H1 (cell line): ENCODE data around the gene ESCO1. TPM values are rescaled to one million over a fixed set of nuclear protein-coding genes. Genes with fewer than 3 reads are reported as not detected.

Experiments
- CTCF ChIA-PET: fragments of 300-600 bp; sonication (Branson Sonifier 250); formaldehyde crosslinking; loops from one replicate; lab custom pipeline; 2021; ENCODE audit not compliant: partially characterized antibody; lab: Charles Lee
- POLR2A ChIA-PET: fragments of 300-600 bp; sonication (Branson Sonifier 250); formaldehyde crosslinking; loops from one replicate; lab custom pipeline; 2021; ENCODE audit warnings: inconsistent platforms; ENCODE audit not compliant: partially characterized antibody; lab: Charles Lee
- DNase-seq, 2 experiments: peaks; one replicate each; pipeline versions ENCODE4 v3.0.0 to v3.0.0-alpha.2; 2010 to 2022; ENCODE audit warnings: low spot score in 2 of 2, low read depth in 1 of 2, mixed read lengths in 1 of 2
- FAIRE-seq: peaks from 2 replicates; lab custom pipeline; 2011; peaks lifted over from hg19 to GRCh38; lab: Jason Lieb, UNC
- H2AFZ ChIP-seq: 2 replicates; pipeline ENCODE4 v1.8.1; 2012; ENCODE audit warnings: low read length, inconsistent platforms
- H2AK5ac ChIP-seq: 2 replicates; pipeline ENCODE4 v1.6.1; 2013; ENCODE audit warnings: low read depth, low read length
- H2BK120ac ChIP-seq: replicated peaks from 2 replicates; pipeline ENCODE3; 2013; ENCODE audit warnings: low read depth, low read length, inconsistent platforms
- H2BK12ac ChIP-seq: 2 replicates; pipeline ENCODE4 v1.6.1; 2013; ENCODE audit warnings: low read depth, low read length
- H2BK15ac ChIP-seq: 2 replicates; pipeline ENCODE4 v1.6.1; 2013; ENCODE audit warnings: low read length
- H2BK20ac ChIP-seq: 2 replicates; pipeline ENCODE4 v1.6.1; 2013; ENCODE audit warnings: low read length
- H2BK5ac ChIP-seq: 2 replicates; pipeline ENCODE4 v1.6.1; 2013; ENCODE audit warnings: low read depth, low read length
- H3K14ac ChIP-seq: 2 replicates; pipeline ENCODE4 v1.6.1; 2013; ENCODE audit warnings: inconsistent platforms; ENCODE audit not compliant: insufficient read length
- H3K18ac ChIP-seq: 2 replicates; pipeline ENCODE4 v1.6.1; 2013; ENCODE audit warnings: low read length; ENCODE audit errors: extremely low read depth
- H3K23ac ChIP-seq: 2 replicates; pipeline ENCODE4 v1.6.1; 2013; ENCODE audit warnings: inconsistent platforms; ENCODE audit not compliant: insufficient read length
- H3K23me2 ChIP-seq: 2 replicates; pipeline ENCODE4 v1.6.1; 2013; ENCODE audit warnings: low read depth, low read length
- H3K27ac ChIP-seq: 2 replicates; pipeline ENCODE4 v1.6.1; 2011; ENCODE audit warnings: low read depth, low read length, inconsistent platforms
- H3K27me3 ChIP-seq, 4 experiments: replicated peaks in 1 of 4; 1 replicate in 1 of 4; 2 replicates in 3 of 4; pipeline versions ENCODE4 v1.6.1 to v1.8.1; 2011 to 2013; ENCODE audit warnings: low read length in 3 of 4, mild to moderate bottlenecking in 3 of 4, inconsistent platforms in 2 of 4, mixed read lengths in 2 of 4, moderate library complexity in 1 of 4; ENCODE audit not compliant: control insufficient read depth in 3 of 4, insufficient read depth in 3 of 4; ENCODE audit errors: extremely low read depth in 1 of 4
- H3K36me3 ChIP-seq, 4 experiments: 2 replicates each; pipeline versions ENCODE4 v1.6.1 to v1.8.1; 2011 to 2013; ENCODE audit warnings: mild to moderate bottlenecking in 4 of 4, low read length in 3 of 4, moderate library complexity in 2 of 4, control low read depth in 1 of 4, inconsistent platforms in 1 of 4; ENCODE audit not compliant: insufficient read depth in 4 of 4, control insufficient read depth in 2 of 4
- H3K4ac ChIP-seq: replicated peaks from 2 replicates; pipeline ENCODE3; 2013; ENCODE audit warnings: low read length, low read depth, mixed read lengths, inconsistent platforms; ENCODE audit not compliant: insufficient read length
- H3K4me1 ChIP-seq, 4 experiments: replicated peaks in 1 of 4; 1 replicate in 1 of 4; 2 replicates in 3 of 4; pipeline versions ENCODE4 v1.6.1 to v1.8.1; 2011 to 2013; ENCODE audit warnings: low read length in 3 of 4, inconsistent platforms in 2 of 4, mixed read lengths in 1 of 4; ENCODE audit not compliant: insufficient read depth in 4 of 4, control insufficient read depth in 3 of 4
- H3K4me2 ChIP-seq, 2 experiments: 2 replicates each; pipeline versions ENCODE4 v1.6.1 to v1.8.1; 2011 to 2013; ENCODE audit warnings: low read depth in 2 of 2, low read length in 2 of 2, control low read depth in 1 of 2, inconsistent platforms in 1 of 2, mild to moderate bottlenecking in 1 of 2; ENCODE audit not compliant: insufficient read depth in 1 of 2
- H3K4me3 ChIP-seq, 4 experiments: fragments of 200-600, 300-600 bp in 1 of 4; sonication (generic), shearing (Covaris generic), sonication (Bioruptor Twin) in 1 of 4; 2 replicates each; pipeline versions ENCODE4 v1.5.1 to v1.8.1; 2011 to 2016; ENCODE audit warnings: low read length in 4 of 4, low read depth in 3 of 4, control low read depth in 2 of 4, inconsistent platforms in 2 of 4, mild to moderate bottlenecking in 2 of 4, mixed read lengths in 1 of 4, moderate library complexity in 1 of 4; ENCODE audit not compliant: insufficient read depth in 2 of 4; ENCODE audit errors: extremely low read depth in 1 of 4
- H3K56ac ChIP-seq: replicated peaks from 2 replicates; pipeline ENCODE3; 2013; ENCODE audit warnings: low read depth, mild to moderate bottlenecking, mixed read lengths, low read length, inconsistent platforms; ENCODE audit not compliant: insufficient read length
- H3K79me1 ChIP-seq: 2 replicates; pipeline ENCODE4 v1.6.1; 2013; ENCODE audit warnings: low read depth, low read length, control low read depth
- H3K79me2 ChIP-seq, 2 experiments: 2 replicates each; pipeline versions ENCODE4 v1.6.1 to v1.8.1; 2012 to 2013; ENCODE audit warnings: low read length in 2 of 2, mild to moderate bottlenecking in 2 of 2, inconsistent platforms in 1 of 2; ENCODE audit not compliant: insufficient read depth in 2 of 2, control insufficient read depth in 1 of 2
- H3K9ac ChIP-seq, 4 experiments: replicated peaks in 1 of 4; 1 replicate in 1 of 4; 2 replicates in 3 of 4; pipeline versions ENCODE4 v1.6.1 to v1.8.1; 2011 to 2013; ENCODE audit warnings: low read depth in 3 of 4, low read length in 3 of 4, control low read depth in 2 of 4, mild to moderate bottlenecking in 2 of 4, moderate library complexity in 2 of 4, inconsistent platforms in 1 of 4; ENCODE audit errors: extremely low read depth in 1 of 4
- H3K9me3 ChIP-seq, 2 experiments: 2 replicates each; pipeline versions ENCODE4 v1.6.1 to v1.8.1; 2012 to 2013; ENCODE audit warnings: mild to moderate bottlenecking in 2 of 2, moderate library complexity in 2 of 2, control low read depth in 1 of 2, inconsistent platforms in 1 of 2, low read depth in 1 of 2, low read length in 1 of 2, mixed read lengths in 1 of 2; ENCODE audit not compliant: insufficient read depth in 2 of 2
- H4K20me1 ChIP-seq, 2 experiments: replicated peaks in 1 of 2; 2 replicates each; pipeline versions ENCODE3 to v1.8.1; 2011 to 2013; ENCODE audit warnings: inconsistent platforms in 2 of 2, low read length in 2 of 2, mild to moderate bottlenecking in 1 of 2; ENCODE audit not compliant: insufficient read depth in 2 of 2, control insufficient read depth in 1 of 2
- H4K5ac ChIP-seq: 2 replicates; pipeline ENCODE4 v1.6.1; 2013; ENCODE audit warnings: low read length, low read depth, mixed read lengths, inconsistent platforms; ENCODE audit not compliant: insufficient read length
- H4K8ac ChIP-seq: 2 replicates; pipeline ENCODE4 v1.8.0; 2013; ENCODE audit warnings: mild to moderate bottlenecking, moderate library complexity, low read length, inconsistent platforms; ENCODE audit not compliant: insufficient read depth; ENCODE audit errors: extremely low read depth
- H4K91ac ChIP-seq: replicated peaks from 2 replicates; pipeline ENCODE3; 2013; ENCODE audit warnings: low read length, mixed read lengths, inconsistent platforms; ENCODE audit not compliant: insufficient read length
- HDAC6 ChIP-seq: IDR thresholded peaks from one replicate; pipeline ENCODE4 v1.7.1; 2012; ENCODE audit warnings: low read depth, mild to moderate bottlenecking, inconsistent platforms, low read length, moderate library complexity
- JUND ChIP-seq: IDR thresholded peaks from 2 replicates; pipeline ENCODE4 v1.6.1; 2011; ENCODE audit warnings: mild to moderate bottlenecking, improper control_type of control experiment, low read length
- RFX5 ChIP-seq: IDR thresholded peaks from 2 replicates; pipeline ENCODE4 v1.6.1; 2011; ENCODE audit warnings: low read depth, low read length, improper control_type of control experiment, borderline replicate concordance
- TEAD4 ChIP-seq: IDR thresholded peaks from 2 replicates; pipeline ENCODE4 v1.6.1; 2012; ENCODE audit warnings: low read depth, low read length, inconsistent platforms, mixed read lengths
- WGBS, 2 experiments: shearing (Covaris generic) in 1 of 2; methylation state at CpG; one replicate each; pipeline versions ENCODE4 v1.1.6 to v1.1.7; 2013 to 2015; ENCODE audit warnings: low lambda C conversion rate in 2 of 2, mixed read lengths in 2 of 2, inconsistent platforms in 1 of 2, low coverage in 1 of 2, missing lambda C conversion rate in 1 of 2; ENCODE audit not compliant: insufficient replicate concordance in 2 of 2, insufficient coverage in 1 of 2, insufficient read length in 1 of 2; ENCODE audit errors: extremely low coverage in 1 of 2, missing lambda C conversion rate in 1 of 2; 5-methylcytosine and 5-hydroxymethylcytosine counted together
- polyA plus RNA-seq, 7 experiments: library from polyadenylated mRNA; depleted of rRNA in 3 of 7; stranded (reverse) in 5 of 7; unstranded in 2 of 7; fragments of >200 nt in 5 of 7; fragments of 200-250 nt in 2 of 7; gene quantifications; 1 replicate in 5 of 7; 2 replicates in 1 of 7; 4 replicates in 1 of 7; pipeline versions ENCODE4 v1.2.1 to v1.2.3, GENCODE V29; 2011 to 2013; ENCODE audit warnings: missing spikeins in 2 of 7, mixed read lengths in 2 of 7
- total RNA-seq: library from RNA; stranded (reverse); fragmentation: NEBNext Ultra II Directional; extraction: Animal tissue kit (Norgen Biotek cat#: 25700); gene quantifications from 2 replicates; pipeline ENCODE4 v1.2.1, GENCODE V29; 2021
- TF ChIP-seq, protein P1 (sequence below): IDR thresholded peaks from 2 replicates; pipeline ENCODE4 v1.6.1; 2012; ENCODE audit warnings: low read length, inconsistent platforms

ESCO1 gene
- total and polyA plus RNA-seq, 2 of the 8 experiments (the other 6 are each of a cell fraction or from before 2014, with no cell fraction given), result 5.8 to 48.3 TPM

DNA sequence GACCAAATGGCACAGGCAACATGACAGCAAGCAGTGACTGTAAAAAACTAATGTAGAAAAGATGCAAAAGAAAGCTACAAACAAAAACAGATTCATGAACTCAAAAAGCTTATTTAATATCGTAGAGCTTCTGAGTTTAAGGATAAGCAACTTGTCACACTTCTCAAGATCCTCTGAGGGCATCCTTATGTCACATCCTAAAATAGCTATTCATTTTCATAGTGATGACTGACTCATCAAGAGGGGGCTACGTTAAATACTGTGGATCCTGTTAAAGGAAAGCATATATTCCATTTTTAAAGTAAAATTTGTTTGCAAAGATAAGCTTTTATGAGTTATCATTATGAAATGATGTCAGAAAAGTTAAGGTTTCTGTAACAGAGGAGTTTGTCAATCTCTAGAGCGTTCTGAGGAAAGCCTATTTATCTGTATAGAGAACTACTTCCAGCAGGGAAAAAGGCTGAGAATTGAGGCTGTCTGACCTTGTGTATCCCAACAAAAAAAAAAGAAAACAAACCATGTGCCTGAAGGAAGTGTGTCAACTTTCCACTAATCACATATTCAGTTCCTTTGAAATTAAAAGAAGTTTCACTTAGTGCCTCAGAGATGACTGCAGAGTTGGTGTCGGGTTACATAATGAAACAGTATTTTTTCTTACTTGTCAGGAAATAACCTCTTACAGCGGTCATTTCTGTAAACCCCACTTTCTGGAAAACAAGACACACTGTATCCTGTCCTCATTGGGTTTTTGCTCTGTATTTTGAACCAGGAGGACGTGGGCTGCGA lies 115.5 kb downstream of the ESCO1 start:
- no peak overlapping the region for H4K8ac ChIP-seq
- H3K4me1 ChIP-seq, result no peaks in the 10 kb centered on the region; a peak in 2 of 7 replicates
- no peak overlapping the region for H3K18ac ChIP-seq
- H4K5ac ChIP-seq, result no peak overlapping the region
- no peak overlapping the region for H2BK5ac ChIP-seq
- H3K4me3 ChIP-seq, result no peak overlapping the region
- H3K79me2 ChIP-seq, result no peaks in the 10 kb centered on the region
- no peaks in the 10 kb centered on the region for H3K9me3 ChIP-seq
- no peak overlapping the region for H2BK15ac ChIP-seq
- POLR2A ChIA-PET, result interaction anchor here (1.2 kb wide), 1 partner anchor 127 kb away, joined by 4 read pairs; the partner anchor contains the start of gene SNRPD1
- no peak overlapping the region for H3K56ac ChIP-seq
- no peaks in the 10 kb centered on the region for H3K23me2 ChIP-seq
- no peak overlapping the region for H3K4ac ChIP-seq
- no peak overlapping the region for H2BK20ac ChIP-seq
- no peak overlapping the region for H3K14ac ChIP-seq
- no peak overlapping the region for H4K91ac ChIP-seq
- H3K4me2 ChIP-seq, result no peak overlapping the region
- TF ChIP-seq, protein P1, sequence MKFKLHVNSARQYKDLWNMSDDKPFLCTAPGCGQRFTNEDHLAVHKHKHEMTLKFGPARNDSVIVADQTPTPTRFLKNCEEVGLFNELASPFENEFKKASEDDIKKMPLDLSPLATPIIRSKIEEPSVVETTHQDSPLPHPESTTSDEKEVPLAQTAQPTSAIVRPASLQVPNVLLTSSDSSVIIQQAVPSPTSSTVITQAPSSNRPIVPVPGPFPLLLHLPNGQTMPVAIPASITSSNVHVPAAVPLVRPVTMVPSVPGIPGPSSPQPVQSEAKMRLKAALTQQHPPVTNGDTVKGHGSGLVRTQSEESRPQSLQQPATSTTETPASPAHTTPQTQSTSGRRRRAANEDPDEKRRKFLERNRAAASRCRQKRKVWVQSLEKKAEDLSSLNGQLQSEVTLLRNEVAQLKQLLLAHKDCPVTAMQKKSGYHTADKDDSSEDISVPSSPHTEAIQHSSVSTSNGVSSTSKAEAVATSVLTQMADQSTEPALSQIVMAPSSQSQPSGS, result no peak
- TF ChIP-seq TEAD4, result no peak
- no peak for TF ChIP-seq JUND
- TF ChIP-seq RFX5, result no peak
- no peak for TF ChIP-seq HDAC6
- no peak for FAIRE-seq
- DNase-seq, result no peak
- H2AK5ac ChIP-seq, result no peak overlapping the region
- H2AFZ ChIP-seq, result no peak overlapping the region
- H3K36me3 ChIP-seq, result no peaks in the 10 kb centered on the region; a peak in 1 of 8 replicates
- no peaks in the 10 kb centered on the region for H4K20me1 ChIP-seq
- H2BK120ac ChIP-seq, result no peak overlapping the region
- CTCF ChIA-PET, result interaction anchor here (0.8 to 3.1 kb wide), 6 partner anchors 12 to 293 kb away, joined by 3 to 14 read pairs (median 6); no protein-coding TSS in a partner anchor
- H3K27me3 ChIP-seq, result no peaks in the 10 kb centered on the region; a peak in 1 of 7 replicates
- no peak overlapping the region for H2BK12ac ChIP-seq
- no peak overlapping the region for H3K23ac ChIP-seq
- H3K27ac ChIP-seq, result no peak overlapping the region
- no peak overlapping the region for H3K9ac ChIP-seq
- no peaks in the 10 kb centered on the region for H3K79me1 ChIP-seq
- WGBS, 2 experiments, result 70% methylated on average over 7 of the region's 7 CpGs; no CpG with 5 or more reads in 1 of the 2 experiments
